NCI-H460 (cell line): ENCODE measurements around the gene CDH4. TPM values are rescaled to one million over a fixed set of nuclear protein-coding genes. Genes with fewer than 3 reads are reported as not detected.

Experiments used
- DNase-seq: peaks from one replicate; pipeline ENCODE4 v3.0.0-alpha.2; 2016; ENCODE audit warnings: low read depth; ENCODE audit errors: extremely low read depth
- total RNA-seq: library from RNA; depleted of rRNA; stranded (reverse); fragments of >200 nt; shearing (Covaris generic); gene quantifications from 2 replicates; pipeline ENCODE4 v1.2.3, GENCODE V29; 2014

Gene CDH4
- total RNA-seq, 1 experiment from 2014 or later: not detected

DNA sequence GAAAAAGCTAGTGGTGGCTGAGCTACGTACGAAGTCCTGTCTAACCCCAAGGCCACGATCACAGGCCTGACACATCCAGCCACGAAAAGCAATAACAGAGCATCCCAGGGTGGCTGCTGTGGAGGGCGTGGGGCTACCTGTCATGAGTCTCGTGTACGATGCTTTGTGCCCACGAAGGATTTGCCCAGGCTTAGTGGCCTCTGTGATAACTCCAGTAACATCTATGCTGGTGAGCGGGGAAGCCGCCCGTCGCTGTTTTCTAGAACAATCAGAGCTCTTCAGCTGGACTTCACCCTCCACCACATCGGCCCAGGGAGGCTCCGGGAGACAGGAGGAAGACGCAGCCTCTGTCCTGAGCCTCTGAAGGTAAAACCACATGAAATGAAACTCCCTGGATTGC lies 563.1 kb downstream of the CDH4 start:
- no peak for DNase-seq

- no peak for DNase-seq
Observed at GRCh38 chr20:61815678-61816077, 563.6 kb downstream of the CDH4 start.

GRCh38 chr20:61816606-61817460 lies 564.8 kb downstream of the CDH4 start:
- no peak for DNase-seq

GRCh38 chr20:61817575-61817974 lies 565.5 kb downstream of the CDH4 start:
- DNase-seq: no peak

DNA sequence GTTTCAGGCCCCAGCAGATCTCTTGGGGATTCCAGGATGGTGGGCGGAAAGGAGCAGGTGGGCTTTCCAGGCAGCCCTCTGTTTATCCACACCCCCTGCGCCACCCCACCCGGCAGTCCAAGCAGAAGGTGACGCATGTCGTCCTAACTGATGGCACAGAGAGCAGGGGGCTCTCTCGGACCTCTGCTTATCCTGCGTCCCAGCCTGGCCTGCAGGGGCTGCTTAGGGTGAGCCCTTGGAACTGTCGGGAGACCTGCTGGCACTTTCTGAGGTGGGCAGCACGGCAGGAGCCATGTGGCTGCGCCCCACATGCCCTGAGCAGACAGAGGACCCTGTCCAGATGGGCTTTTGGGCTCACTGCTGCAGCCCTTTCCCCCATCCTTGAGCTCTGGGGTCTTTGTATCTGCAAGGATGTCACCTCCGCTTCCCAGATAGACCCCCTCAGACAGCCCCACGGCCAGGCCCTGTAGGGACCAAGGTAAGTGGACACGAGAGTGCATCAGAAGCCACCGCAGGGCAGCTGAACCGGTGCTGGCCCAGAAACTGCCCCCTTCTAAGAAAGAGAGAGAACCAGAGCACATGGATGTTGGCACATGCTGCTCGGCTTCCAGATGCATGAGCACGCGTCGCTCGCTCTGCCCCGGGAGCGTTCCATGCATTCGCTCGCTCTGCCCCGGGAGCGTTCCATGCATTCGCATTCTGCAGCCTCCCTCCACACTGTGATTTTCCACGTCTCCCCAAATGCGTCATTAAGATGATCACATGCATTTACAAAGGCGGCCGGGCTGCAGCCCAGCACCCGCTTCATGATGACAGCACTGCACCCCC lies 566.9 kb downstream of the CDH4 start:
- no peak for DNase-seq

GRCh38 chr20:61819574-61819846 lies 567.4 kb downstream of the CDH4 start:
- no peak for DNase-seq

DNA sequence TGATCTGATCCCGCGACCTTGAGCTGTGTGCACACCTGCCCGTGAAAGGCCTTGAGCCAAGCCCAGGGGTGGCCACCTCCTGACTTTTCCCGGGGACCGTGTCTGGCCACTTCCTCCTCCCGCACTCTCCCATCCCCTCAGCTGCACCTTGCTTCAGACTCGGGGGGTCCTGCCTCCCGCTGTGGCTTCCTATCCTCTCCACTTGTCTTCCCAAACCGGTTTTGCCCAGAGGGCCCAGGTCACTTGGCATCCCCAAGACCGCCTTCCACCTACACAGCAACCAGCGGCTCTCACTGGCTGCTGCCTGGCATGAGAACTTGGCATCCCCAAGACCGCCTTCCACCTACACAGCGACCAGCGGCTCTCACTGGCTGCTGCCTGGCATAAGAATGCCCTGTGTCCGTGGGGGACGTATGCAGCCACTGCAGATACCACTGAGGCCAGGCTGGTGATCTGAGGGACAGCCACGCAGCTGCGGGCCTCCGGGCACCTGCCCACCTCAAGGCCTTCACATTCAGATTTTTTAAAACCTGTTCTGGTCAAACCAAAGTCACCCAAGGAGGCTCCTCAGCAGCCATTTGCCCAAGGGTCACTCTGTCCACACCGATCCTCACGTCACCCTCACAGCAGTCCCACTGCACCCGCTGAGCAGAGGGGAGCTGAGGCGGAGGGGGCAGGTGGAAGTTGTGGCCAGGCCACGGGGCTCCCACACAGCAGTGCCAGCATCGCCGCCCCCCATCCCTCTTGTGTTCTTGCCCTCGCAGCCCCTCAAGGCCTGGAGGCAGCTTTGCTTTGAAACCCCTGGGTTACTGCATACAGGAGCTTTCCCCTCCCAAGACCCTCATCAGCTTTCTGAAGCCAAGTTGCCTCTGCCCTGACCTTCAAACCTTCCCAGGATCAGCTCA lies 568.1 kb downstream of the CDH4 start:
- DNase-seq: no peak

DNA sequence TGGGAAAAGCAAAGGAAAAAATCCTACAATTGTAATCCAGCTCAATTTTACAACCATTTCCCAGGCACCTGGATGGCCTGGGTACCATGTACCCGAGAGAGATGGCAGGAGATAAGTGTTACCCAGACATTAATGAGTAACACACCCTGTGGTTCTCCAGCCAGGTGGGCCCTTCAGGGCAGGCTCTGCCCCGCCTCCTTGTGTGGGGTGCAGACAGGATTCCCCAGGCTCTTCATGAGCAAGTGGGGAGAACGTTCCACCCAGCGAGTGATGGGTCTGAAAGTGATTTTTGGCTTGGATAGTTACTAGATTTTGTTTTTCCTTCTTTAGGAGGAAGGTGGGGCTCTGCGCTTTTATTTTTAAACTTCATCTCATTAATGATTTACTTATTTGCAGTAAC lies 569.7 kb downstream of the CDH4 start:
- DNase-seq: no peak

GRCh38 chr20:61822396-61822795 lies 570.3 kb downstream of the CDH4 start:
- no peak for DNase-seq

DNA sequence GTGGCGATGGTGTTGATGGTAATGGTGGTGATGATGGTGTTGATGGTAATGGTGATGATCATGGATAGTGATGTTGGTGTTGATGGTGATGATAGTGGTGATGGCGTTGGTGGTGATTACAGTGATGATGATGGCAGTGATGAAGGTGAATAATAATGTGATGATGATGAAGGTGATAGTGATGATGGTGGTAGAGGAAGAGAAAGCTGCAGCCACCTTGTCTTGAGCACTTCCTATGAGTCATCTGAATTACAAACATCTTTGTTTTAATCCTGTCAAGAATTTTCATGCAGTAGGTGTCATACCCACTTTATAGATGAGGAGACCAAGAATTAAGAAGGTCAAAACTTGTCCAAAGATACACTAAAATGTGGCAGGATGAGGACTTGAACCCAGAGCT lies 571.2 kb downstream of the CDH4 start:
- no peak for DNase-seq

DNA sequence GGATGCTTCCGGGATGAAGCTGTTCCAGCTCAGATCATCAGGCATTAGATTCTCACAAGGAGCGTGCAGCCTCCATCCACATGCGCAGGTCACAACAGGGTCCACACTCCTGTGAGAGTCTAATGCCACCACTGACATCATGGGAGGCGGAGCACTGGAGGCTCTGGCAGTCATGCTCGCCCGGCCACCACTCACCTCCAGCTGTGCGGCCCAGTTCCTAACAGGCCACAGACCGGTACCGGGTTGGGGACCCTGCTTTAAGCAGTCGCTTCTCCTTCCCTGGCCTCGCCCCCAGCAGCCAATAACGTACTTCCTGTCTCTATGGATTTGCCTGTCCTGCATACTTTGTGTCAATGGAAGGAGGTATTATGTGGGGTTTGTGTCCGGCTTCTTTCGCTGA lies 576.8 kb downstream of the CDH4 start:
- no peak for DNase-seq

DNA sequence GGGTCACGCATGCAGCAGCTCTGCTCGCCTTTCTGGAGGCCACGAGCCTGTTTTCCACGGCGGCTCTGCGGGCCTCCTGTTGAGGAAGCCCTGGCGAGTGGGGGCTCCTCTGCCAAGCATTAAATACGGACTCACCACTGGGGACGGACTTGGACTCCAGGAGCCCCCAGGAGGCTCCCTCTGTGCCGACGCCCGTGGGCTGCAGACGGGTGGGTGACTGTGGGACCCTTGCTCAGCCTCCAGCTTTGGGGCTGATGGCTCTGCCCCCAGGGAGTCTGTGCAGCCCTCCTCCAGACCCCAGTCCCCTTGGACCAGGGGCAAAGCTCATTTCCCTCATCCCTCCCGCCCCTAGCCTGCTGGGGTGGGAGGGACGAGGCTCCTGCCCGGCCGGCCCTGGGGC lies 577.5 kb downstream of the CDH4 start:
- no peak for DNase-seq

- no peak for DNase-seq
Observed at GRCh38 chr20:61830241-61830930, 578.3 kb downstream of the CDH4 start.

DNA sequence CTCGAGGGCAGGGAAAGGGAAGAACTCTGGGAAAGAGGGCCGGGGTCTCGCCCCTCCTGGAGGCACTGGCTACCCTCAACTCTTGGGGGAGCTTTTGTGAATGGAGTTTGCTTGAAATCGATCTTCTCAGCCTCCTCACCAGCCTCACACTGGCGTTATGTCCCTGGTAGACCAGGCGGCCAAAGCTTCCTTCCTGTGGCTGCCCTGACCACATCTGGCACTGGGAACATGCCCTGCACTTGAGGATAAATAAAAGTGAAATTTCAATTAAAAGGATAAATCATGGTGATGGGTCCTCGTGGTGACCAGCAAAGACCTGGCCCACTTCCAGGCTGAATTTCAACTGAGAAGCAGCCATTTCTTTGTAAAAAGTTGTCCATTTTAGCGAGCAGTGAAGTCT lies 578.9 kb downstream of the CDH4 start:
- no peak for DNase-seq

GRCh38 chr20:61832181-61832580 lies 580.1 kb downstream of the CDH4 start:
- no peak for DNase-seq

GRCh38 chr20:61833807-61834610 lies 581.9 kb downstream of the CDH4 start:
- no peak for DNase-seq

GRCh38 chr20:61835301-61835700 lies 583.2 kb downstream of the CDH4 start:
- DNase-seq: no peak

DNA sequence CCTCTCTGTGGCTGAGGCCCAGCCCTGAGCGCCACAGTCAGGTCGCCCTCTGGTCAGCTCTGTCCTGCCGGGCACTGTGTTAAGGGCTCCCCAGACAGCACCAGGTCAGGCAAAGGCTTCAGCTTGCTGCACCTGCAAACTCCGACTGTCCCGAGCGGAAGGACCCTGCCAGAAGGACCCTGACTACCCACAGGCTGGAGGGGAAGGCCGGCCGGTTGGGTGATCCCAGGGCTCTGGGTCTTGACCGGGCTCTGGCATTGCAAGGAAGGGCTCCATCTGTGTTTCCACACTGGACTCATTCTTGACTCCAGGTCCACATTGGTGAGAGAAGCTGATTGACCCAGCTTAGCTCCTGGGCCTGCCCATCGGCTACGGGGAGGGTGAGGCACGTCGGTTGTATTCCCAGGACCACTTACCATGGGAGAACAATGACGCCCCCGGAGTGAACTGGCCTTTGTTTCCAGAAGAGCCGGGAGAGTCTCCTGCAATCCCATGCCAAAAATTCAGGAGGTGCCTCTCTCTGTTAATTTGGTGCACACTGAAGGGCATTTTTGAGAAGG lies 583.8 kb downstream of the CDH4 start:
- no peak for DNase-seq

DNA sequence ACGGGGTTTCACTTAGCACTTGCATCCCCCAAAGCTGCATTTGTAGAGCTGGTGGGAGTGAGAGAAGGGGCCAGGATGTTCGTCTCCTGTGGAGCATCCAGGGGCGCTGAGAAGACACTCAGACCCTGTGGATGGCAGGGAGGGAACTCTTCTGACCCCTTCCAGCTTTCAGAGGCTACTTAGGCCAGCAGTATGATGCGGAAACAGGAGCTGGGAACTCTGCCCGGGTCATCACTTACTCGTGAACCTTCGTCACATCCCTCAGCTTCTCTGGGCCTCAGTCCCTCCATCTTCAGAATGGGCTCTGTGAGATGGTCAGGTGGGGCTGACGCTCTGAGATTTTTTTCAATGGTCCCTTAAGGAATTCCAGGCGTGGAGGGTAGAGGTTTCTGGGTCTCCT lies 585.1 kb downstream of the CDH4 start:
- no peak for DNase-seq
